Lung (tissue), 12 donors: ENCODE measurements around the gene MCTP2. TPM values are rescaled to one million over a fixed set of nuclear protein-coding genes. Genes with fewer than 3 reads are reported as not detected.

Experiments used
- ATAC-seq: fragments of 200-7000 bp; cut with Tn5 transposase; one replicate; pipeline ENCODE4 v1.9.1; 2020; ENCODE audit warnings: moderate number of reproducible peaks; ENCODE audit not compliant: insufficient read depth, low FRiP score
- DNase-seq, 3 donors: peaks; one replicate each; pipeline ENCODE4 v3.0.0-alpha.2; 2013 to 2017
- H3K27ac ChIP-seq, 2 donors: one replicate each; pipeline ENCODE4 v1.5.1; 2013; ENCODE audit warnings: mild to moderate bottlenecking in 2 of 2, moderate library complexity in 2 of 2, control low read depth in 1 of 2, inconsistent platforms in 1 of 2, low read depth in 1 of 2, low read length in 1 of 2
- H3K27me3 ChIP-seq, 3 donors: one replicate each; pipeline ENCODE4 v1.5.1; 2013; ENCODE audit warnings: low read length in 2 of 3; ENCODE audit not compliant: control insufficient read depth in 3 of 3, insufficient read depth in 3 of 3
- H3K36me3 ChIP-seq, 4 donors: one replicate each; pipeline ENCODE4 v1.5.1; 2013; ENCODE audit warnings: low read length in 4 of 4, mild to moderate bottlenecking in 1 of 4, moderate library complexity in 1 of 4; ENCODE audit not compliant: control insufficient read depth in 4 of 4, insufficient read depth in 4 of 4
- H3K4me1 ChIP-seq, 5 donors: one replicate each; pipeline ENCODE4 v1.5.1; 2013; ENCODE audit warnings: low read length in 5 of 5, mild to moderate bottlenecking in 2 of 5, moderate library complexity in 1 of 5; ENCODE audit not compliant: control insufficient read depth in 5 of 5, insufficient read depth in 5 of 5
- H3K4me3 ChIP-seq: one replicate; pipeline ENCODE4 v1.5.1; 2013; ENCODE audit warnings: mild to moderate bottlenecking, control low read depth, moderate library complexity
- H3K9ac ChIP-seq, 2 donors: one replicate each; pipeline ENCODE4 v1.5.1; 2013; ENCODE audit warnings: low read length in 2 of 2, control low read depth in 1 of 2; ENCODE audit not compliant: insufficient read depth in 1 of 2
- H3K9me3 ChIP-seq, 4 donors: one replicate each; pipeline ENCODE4 v1.5.1; 2013; ENCODE audit warnings: low read length in 3 of 4, mild to moderate bottlenecking in 1 of 4, moderate library complexity in 1 of 4; ENCODE audit not compliant: control insufficient read depth in 4 of 4, insufficient read depth in 3 of 4
- CTCF ChIP-seq: IDR thresholded peaks from 2 replicates; pipeline ENCODE4 v1.5.1; 2012; ENCODE audit warnings: mild to moderate bottlenecking; ENCODE audit errors: control extremely low read depth, extremely low read depth
- WGBS, 2 donors: extraction: QIAGEN DNeasy Blood & Tissue Kit; methylation state at CpG; one replicate each; pipeline ENCODE4 v1.1.7; 2013; 5-methylcytosine and 5-hydroxymethylcytosine counted together
- polyA plus RNA-seq, 2 donors: library from polyadenylated mRNA; stranded (reverse); fragments of 200-250 nt; gene quantifications; one replicate each; pipeline ENCODE4 v1.2.1, GENCODE V29; 2013
- total RNA-seq, 2 donors: library from RNA; depleted of rRNA in 1 of 2; stranded (reverse); fragments of >200 nt in 1 of 2; gene quantifications; one replicate each; pipeline ENCODE4 v1.2.1, GENCODE V29; 2014 to 2021
- donor health status: control.
- donor health status: control.
- donor health status: Bipolar disorder and iron deficiency.
- donor health status: healthy.
- donor health status: DM: yes; HTN: yes; CAD: no.

MCTP2 gene
- total and polyA plus RNA-seq, 4 donors, result 3.5 to 92.5 (median 30.2) TPM

- Histone ChIP-seq H3K4me3 (no peak overlapping the region), H3K9ac (no peak overlapping the region), H3K9me3 (peaks cover 0 to 3% (median 0%) of the 10 kb centered on the region in 4 donors), H3K27ac (no peak overlapping the region), H3K27me3 (no peaks in the 10 kb centered on the region), H3K36me3 (no peaks in the 10 kb centered on the region), H3K4me1 (peaks cover 0 to 1% (median 0%) of the 10 kb centered on the region in 5 donors)
- no peak for TF ChIP-seq CTCF
- 66 to 77% methylated on average over 2 of the region's 2 CpGs for WGBS, 2 donors
- DNase-seq, result no peak
- ATAC-seq, result no peak
Observed at GRCh38 chr15:94250801-94251200, 19.4 kb downstream of the MCTP2 start.

GRCh38 chr15:94252223-94252766 lies 20.9 kb downstream of the MCTP2 start:
- Histone ChIP-seq H3K9ac (no peak overlapping the region), H3K27ac (no peak overlapping the region), H3K27me3 (no peaks in the 10 kb centered on the region), H3K9me3 (peaks cover 0 to 3% (median 0%) of the 10 kb centered on the region in 4 donors), H3K36me3 (no peaks in the 10 kb centered on the region), H3K4me3 (no peak overlapping the region), H3K4me1 (no peaks in the 10 kb centered on the region)
- DNase-seq, result no peak
- no peak for TF ChIP-seq CTCF
- WGBS, 2 donors, result 68 to 76% methylated on average over 1 of the region's 1 CpG
- no peak for ATAC-seq

- Histone ChIP-seq H3K9me3 (peaks cover 0 to 3% (median 0%) of the 10 kb centered on the region in 4 donors), H3K27ac (no peak overlapping the region), H3K36me3 (no peaks in the 10 kb centered on the region), H3K27me3 (no peaks in the 10 kb centered on the region), H3K4me3 (no peak overlapping the region), H3K4me1 (no peaks in the 10 kb centered on the region), H3K9ac (no peak overlapping the region)
- ATAC-seq (no peak), DNase-seq (no peak)
- 35 to 55% methylated on average over 2 of the region's 2 CpGs for WGBS, 2 donors
- TF ChIP-seq CTCF, result no peak
Observed at GRCh38 chr15:94252906-94253491, 21.6 kb downstream of the MCTP2 start.
